GM23338 (cell line): ENCODE data around the gene LRRFIP1. TPM values are rescaled to one million over a fixed set of nuclear protein-coding genes. Genes with fewer than 3 reads are reported as not detected.

Source experiments
- ATAC-seq: fragments of 200-7000 bp; cut with Tn5 transposase; 3 replicates; pipeline ENCODE4 v1.9.1; 2020
- DNase-seq: peaks from one replicate; pipeline ENCODE4 v3.0.0-alpha.2; 2015; ENCODE audit warnings: low spot score
- H2AFZ ChIP-seq: fragments of 200-600 bp; sonication (generic); 2 replicates; pipeline ENCODE4 v1.8.0; 2016; ENCODE audit warnings: antibody characterized with exemption, mild to moderate bottlenecking, moderate library complexity
- H3F3A ChIP-seq: fragments of 200-600 bp; sonication (generic); replicated peaks from 2 replicates; pipeline ENCODE4 v1.8.0; 2017; ENCODE audit warnings: antibody characterized with exemption, mixed run types, low read depth
- H3K27ac ChIP-seq: fragments of 200-600 bp; sonication (generic); 2 replicates; pipeline ENCODE4 v1.6.1; 2016; ENCODE audit warnings: low read depth
- H3K27me3 ChIP-seq: fragments of 200-600 bp; sonication (generic); 2 replicates; pipeline ENCODE4 v1.8.0; 2016; ENCODE audit warnings: mild to moderate bottlenecking, mixed run types, moderate library complexity; ENCODE audit not compliant: insufficient read depth
- H3K36me3 ChIP-seq: fragments of 200-600 bp; sonication (generic); 2 replicates; pipeline ENCODE4 v1.8.0; 2016; ENCODE audit warnings: mild to moderate bottlenecking; ENCODE audit not compliant: insufficient read depth
- H3K4me1 ChIP-seq: fragments of 200-600 bp; sonication (generic); 2 replicates; pipeline ENCODE4 v1.8.0; 2016; ENCODE audit warnings: mild to moderate bottlenecking, moderate library complexity; ENCODE audit not compliant: insufficient read depth
- H3K4me2 ChIP-seq: fragments of 200-600 bp; sonication (generic); 2 replicates; pipeline ENCODE4 v1.7.1; 2017; ENCODE audit warnings: mixed run types
- H3K4me3 ChIP-seq: fragments of 200-600 bp; sonication (generic); 2 replicates; pipeline ENCODE4 v1.6.1; 2016; ENCODE audit warnings: mixed run types
- H3K79me2 ChIP-seq: fragments of 200-600 bp; sonication (generic); replicated peaks from 2 replicates; pipeline ENCODE4 v1.8.0; 2017; ENCODE audit warnings: mild to moderate bottlenecking; ENCODE audit not compliant: insufficient read depth
- H3K9me2 ChIP-seq: fragments of 200-600 bp; sonication (generic); 2 replicates; pipeline ENCODE4 v1.8.0; 2017; ENCODE audit not compliant: insufficient read depth
- H4K20me1 ChIP-seq: fragments of 200-600 bp; sonication (generic); replicated peaks from 2 replicates; pipeline ENCODE4 v1.8.0; 2017; ENCODE audit warnings: mild to moderate bottlenecking; ENCODE audit not compliant: insufficient read depth
- H3K27ac Mint-ChIP-seq: 2 replicates; pipeline ENCODE4 v1.8.0; 2020; ENCODE audit warnings: inconsistent platforms, mild to moderate bottlenecking, moderate library complexity, mixed read lengths
- H3K27me3 Mint-ChIP-seq: 3 replicates; pipeline ENCODE4 v1.8.0; 2022; ENCODE audit warnings: low read depth, mild to moderate bottlenecking, moderate library complexity, mixed read lengths, inconsistent platforms; ENCODE audit not compliant: insufficient read depth, poor library complexity
- H3K36me3 Mint-ChIP-seq: 3 replicates; pipeline ENCODE4 v1.8.0; 2021; ENCODE audit warnings: low read depth, mild to moderate bottlenecking, inconsistent platforms, moderate library complexity, mixed read lengths
- H3K4me1 Mint-ChIP-seq: 3 replicates; pipeline ENCODE4 v1.8.0; 2020; ENCODE audit warnings: mild to moderate bottlenecking, inconsistent platforms, mixed read lengths
- H3K4me3 Mint-ChIP-seq: 3 replicates; pipeline ENCODE4 v1.8.0; 2021; ENCODE audit warnings: moderate library complexity, mild to moderate bottlenecking, inconsistent platforms, mixed read lengths
- H3K9me3 Mint-ChIP-seq: 3 replicates; pipeline ENCODE4 v1.8.0; 2020; ENCODE audit warnings: moderate library complexity, mild to moderate bottlenecking, inconsistent platforms, mixed read lengths
- CREB1 ChIP-seq: fragments of 250-450 bp; sonication (Bioruptor Pico); IDR thresholded peaks from 2 replicates; pipeline ENCODE4 v1.5.0; 2020; ENCODE audit warnings: low read depth, mild to moderate bottlenecking, moderate library complexity
- EZH2 ChIP-seq: fragments of 200-600 bp; sonication (generic); IDR thresholded peaks from one replicate; pipeline ENCODE4 v1.8.0; 2017; ENCODE audit warnings: antibody characterized with exemption, mild to moderate bottlenecking, low read depth; ENCODE audit not compliant: unreplicated experiment
- POLR2AphosphoS5 ChIP-seq: IDR thresholded peaks from 2 replicates; pipeline ENCODE4 v1.6.1; 2016; ENCODE audit warnings: antibody characterized with exemption, low read depth
- polyA plus RNA-seq: library from polyadenylated mRNA; unstranded; fragments of >200 nt; fragmentation: Nextera tagmentation; extraction: Ambion mirVana; gene quantifications from 2 replicates; pipeline ENCODE4 v1.2.1, GENCODE V29; 2016
- total RNA-seq: library from RNA; depleted of rRNA; stranded (reverse); fragments of >200 nt; shearing (Covaris generic); gene quantifications from 2 replicates; pipeline ENCODE4 v1.2.3, GENCODE V29; 2014
- TF ChIP-seq, protein P1 (sequence below): fragments of 250-450 bp; sonication (Bioruptor Pico); IDR thresholded peaks from 2 replicates; pipeline ENCODE4 v1.5.0; 2020; ENCODE audit warnings: mild to moderate bottlenecking, moderate library complexity
- TF ChIP-seq, protein P2 (sequence below): IDR thresholded peaks from one replicate; pipeline ENCODE4 v1.6.1; 2018; ENCODE audit warnings: antibody characterized with exemption; ENCODE audit not compliant: unreplicated experiment
- TF ChIP-seq, protein P3 (sequence below): IDR thresholded peaks from 2 replicates; pipeline ENCODE4 v1.6.1; 2016; ENCODE audit warnings: antibody characterized with exemption

LRRFIP1 gene
- total and polyA plus RNA-seq, 2 experiments from 2014 or later, result 59.6 to 178 TPM

DNA sequence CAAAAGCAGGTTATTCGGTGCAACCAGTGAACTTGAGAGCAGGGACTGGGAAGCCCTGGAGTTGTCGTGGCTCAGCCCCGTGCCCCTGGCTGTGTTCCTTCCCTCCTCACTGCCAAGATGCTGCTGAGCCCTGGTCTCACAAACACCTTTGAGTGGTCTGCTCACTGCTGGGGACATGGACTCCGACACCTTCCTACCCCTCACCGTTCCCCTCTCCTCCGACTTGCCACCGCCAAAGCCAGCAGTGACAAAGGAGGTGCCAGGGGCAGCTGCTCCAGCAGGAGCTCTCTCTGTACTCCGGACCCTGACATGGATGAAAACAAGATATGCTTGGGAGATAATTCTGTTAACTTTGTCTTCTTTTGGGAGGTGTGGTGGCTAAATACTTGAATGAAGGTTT, 17.9 kb downstream of the LRRFIP1 start:
- Histone ChIP-seq H3K79me2 (0 out of 2 replicates have a peak, but pooled peaks cover 11% of the 10 kb centered on the region), H3K36me3 (0 out of 2 replicates have a peak, but pooled peaks cover 4% of the 10 kb centered on the region), H3F3A (no peaks in the 10 kb centered on the region), H2AFZ (no peak overlapping the region), H3K27me3 (peaks cover 9% of the 10 kb centered on the region), H3K9me2 (no peaks in the 10 kb centered on the region; the same call in 1 of the 2 replicates), H3K4me2 (no peak overlapping the region), H4K20me1 (no peaks in the 10 kb centered on the region; the same call in 1 of the 2 replicates), H3K27ac (no peak overlapping the region), H3K4me3 (no peak overlapping the region), H3K4me1 (no peaks in the 10 kb centered on the region)
- DNase-seq (no peak), ATAC-seq (no peak)
- no peak for TF ChIP-seq EZH2
- TF ChIP-seq, protein P1, sequence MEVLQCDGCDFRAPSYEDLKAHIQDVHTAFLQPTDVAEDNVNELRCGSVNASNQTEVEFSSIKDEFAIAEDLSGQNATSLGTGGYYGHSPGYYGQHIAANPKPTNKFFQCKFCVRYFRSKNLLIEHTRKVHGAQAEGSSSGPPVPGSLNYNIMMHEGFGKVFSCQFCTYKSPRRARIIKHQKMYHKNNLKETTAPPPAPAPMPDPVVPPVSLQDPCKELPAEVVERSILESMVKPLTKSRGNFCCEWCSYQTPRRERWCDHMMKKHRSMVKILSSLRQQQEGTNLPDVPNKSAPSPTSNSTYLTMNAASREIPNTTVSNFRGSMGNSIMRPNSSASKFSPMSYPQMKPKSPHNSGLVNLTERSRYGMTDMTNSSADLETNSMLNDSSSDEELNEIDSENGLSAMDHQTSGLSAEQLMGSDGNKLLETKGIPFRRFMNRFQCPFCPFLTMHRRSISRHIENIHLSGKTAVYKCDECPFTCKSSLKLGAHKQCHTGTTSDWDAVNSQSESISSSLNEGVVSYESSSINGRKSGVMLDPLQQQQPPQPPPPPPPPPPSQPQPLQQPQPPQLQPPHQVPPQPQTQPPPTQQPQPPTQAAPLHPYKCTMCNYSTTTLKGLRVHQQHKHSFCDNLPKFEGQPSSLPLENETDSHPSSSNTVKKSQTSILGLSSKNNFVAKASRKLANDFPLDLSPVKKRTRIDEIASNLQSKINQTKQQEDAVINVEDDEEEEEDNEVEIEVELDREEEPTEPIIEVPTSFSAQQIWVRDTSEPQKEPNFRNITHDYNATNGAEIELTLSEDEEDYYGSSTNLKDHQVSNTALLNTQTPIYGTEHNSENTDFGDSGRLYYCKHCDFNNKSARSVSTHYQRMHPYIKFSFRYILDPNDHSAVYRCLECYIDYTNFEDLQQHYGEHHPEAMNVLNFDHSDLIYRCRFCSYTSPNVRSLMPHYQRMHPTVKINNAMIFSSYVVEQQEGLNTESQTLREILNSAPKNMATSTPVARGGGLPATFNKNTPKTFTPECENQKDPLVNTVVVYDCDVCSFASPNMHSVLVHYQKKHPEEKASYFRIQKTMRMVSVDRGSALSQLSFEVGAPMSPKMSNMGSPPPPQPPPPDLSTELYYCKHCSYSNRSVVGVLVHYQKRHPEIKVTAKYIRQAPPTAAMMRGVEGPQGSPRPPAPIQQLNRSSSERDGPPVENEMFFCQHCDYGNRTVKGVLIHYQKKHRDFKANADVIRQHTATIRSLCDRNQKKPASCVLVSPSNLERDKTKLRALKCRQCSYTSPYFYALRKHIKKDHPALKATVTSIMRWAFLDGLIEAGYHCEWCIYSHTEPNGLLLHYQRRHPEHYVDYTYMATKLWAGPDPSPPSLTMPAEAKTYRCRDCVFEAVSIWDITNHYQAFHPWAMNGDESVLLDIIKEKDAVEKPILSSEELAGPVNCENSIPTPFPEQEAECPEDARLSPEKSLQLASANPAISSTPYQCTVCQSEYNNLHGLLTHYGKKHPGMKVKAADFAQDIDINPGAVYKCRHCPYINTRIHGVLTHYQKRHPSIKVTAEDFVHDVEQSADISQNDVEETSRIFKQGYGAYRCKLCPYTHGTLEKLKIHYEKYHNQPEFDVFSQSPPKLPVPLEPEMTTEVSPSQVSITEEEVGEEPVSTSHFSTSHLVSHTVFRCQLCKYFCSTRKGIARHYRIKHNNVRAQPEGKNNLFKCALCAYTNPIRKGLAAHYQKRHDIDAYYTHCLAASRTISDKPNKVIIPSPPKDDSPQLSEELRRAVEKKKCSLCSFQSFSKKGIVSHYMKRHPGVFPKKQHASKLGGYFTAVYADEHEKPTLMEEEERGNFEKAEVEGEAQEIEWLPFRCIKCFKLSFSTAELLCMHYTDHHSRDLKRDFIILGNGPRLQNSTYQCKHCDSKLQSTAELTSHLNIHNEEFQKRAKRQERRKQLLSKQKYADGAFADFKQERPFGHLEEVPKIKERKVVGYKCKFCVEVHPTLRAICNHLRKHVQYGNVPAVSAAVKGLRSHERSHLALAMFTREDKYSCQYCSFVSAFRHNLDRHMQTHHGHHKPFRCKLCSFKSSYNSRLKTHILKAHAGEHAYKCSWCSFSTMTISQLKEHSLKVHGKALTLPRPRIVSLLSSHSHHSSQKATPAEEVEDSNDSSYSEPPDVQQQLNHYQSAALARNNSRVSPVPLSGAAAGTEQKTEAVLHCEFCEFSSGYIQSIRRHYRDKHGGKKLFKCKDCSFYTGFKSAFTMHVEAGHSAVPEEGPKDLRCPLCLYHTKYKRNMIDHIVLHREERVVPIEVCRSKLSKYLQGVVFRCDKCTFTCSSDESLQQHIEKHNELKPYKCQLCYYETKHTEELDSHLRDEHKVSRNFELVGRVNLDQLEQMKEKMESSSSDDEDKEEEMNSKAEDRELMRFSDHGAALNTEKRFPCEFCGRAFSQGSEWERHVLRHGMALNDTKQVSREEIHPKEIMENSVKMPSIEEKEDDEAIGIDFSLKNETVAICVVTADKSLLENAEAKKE, result no peak
- TF ChIP-seq, protein P2, sequence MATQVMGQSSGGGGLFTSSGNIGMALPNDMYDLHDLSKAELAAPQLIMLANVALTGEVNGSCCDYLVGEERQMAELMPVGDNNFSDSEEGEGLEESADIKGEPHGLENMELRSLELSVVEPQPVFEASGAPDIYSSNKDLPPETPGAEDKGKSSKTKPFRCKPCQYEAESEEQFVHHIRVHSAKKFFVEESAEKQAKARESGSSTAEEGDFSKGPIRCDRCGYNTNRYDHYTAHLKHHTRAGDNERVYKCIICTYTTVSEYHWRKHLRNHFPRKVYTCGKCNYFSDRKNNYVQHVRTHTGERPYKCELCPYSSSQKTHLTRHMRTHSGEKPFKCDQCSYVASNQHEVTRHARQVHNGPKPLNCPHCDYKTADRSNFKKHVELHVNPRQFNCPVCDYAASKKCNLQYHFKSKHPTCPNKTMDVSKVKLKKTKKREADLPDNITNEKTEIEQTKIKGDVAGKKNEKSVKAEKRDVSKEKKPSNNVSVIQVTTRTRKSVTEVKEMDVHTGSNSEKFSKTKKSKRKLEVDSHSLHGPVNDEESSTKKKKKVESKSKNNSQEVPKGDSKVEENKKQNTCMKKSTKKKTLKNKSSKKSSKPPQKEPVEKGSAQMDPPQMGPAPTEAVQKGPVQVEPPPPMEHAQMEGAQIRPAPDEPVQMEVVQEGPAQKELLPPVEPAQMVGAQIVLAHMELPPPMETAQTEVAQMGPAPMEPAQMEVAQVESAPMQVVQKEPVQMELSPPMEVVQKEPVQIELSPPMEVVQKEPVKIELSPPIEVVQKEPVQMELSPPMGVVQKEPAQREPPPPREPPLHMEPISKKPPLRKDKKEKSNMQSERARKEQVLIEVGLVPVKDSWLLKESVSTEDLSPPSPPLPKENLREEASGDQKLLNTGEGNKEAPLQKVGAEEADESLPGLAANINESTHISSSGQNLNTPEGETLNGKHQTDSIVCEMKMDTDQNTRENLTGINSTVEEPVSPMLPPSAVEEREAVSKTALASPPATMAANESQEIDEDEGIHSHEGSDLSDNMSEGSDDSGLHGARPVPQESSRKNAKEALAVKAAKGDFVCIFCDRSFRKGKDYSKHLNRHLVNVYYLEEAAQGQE, result no peak
- TF ChIP-seq CREB1 (CRISPR knock-in tag), result no peak
- TF ChIP-seq POLR2AphosphoS5, result no peak
- TF ChIP-seq, protein P3, sequence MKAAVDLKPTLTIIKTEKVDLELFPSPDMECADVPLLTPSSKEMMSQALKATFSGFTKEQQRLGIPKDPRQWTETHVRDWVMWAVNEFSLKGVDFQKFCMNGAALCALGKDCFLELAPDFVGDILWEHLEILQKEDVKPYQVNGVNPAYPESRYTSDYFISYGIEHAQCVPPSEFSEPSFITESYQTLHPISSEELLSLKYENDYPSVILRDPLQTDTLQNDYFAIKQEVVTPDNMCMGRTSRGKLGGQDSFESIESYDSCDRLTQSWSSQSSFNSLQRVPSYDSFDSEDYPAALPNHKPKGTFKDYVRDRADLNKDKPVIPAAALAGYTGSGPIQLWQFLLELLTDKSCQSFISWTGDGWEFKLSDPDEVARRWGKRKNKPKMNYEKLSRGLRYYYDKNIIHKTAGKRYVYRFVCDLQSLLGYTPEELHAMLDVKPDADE, result no peak
- H3K4me1 Mint-ChIP-seq, result no peaks in the 10 kb centered on the region; the same call in 2 of the 3 replicates
- peaks cover 21% of the 10 kb centered on the region for H3K36me3 Mint-ChIP-seq
- H3K4me3 Mint-ChIP-seq, result no peak overlapping the region
- peaks cover 4% of the 10 kb centered on the region; the same call in 2 of the 3 replicates for H3K9me3 Mint-ChIP-seq
- H3K27me3 Mint-ChIP-seq, result peaks cover 1% of the 10 kb centered on the region
- no peak overlapping the region for H3K27ac Mint-ChIP-seq
